ENCODE data around the gene ALLC.
A peak's percentile ranks its signal among the peaks of the same experiment; 100 is the strongest.

Gene ALLC

GRCh38 chr2:3650140-3650920 lies 7.7 kb upstream of the ALLC start:
- H3K4me3 ChIP-seq (ENCODE audit: low read length, poor library complexity, severe bottlenecking): no peak overlapping the region
- TF ChIP-seq EZH2phosphoT487 (IDR thresholded peaks at IDR 0.05; ENCODE audit: borderline replicate concordance) (no peak), CTCF (conservative IDR thresholded peaks at IDR 0.05; ENCODE audit: low read length) (no peak)
- no peaks in the 10 kb centered on the region for H3K9me3 ChIP-seq (ENCODE audit: insufficient read depth, low read depth, low read length)
- H3K27me3 ChIP-seq (ENCODE audit: insufficient read depth, low read length, poor library complexity, severe bottlenecking): no peaks in the 10 kb centered on the region
- no peaks in the 10 kb centered on the region for H3K9me2 ChIP-seq (replicated peaks; ENCODE audit: low read depth, low read length)
- H4K20me1 ChIP-seq (ENCODE audit: insufficient read depth, low read length, poor library complexity, severe bottlenecking): no peaks in the 10 kb centered on the region
- H3K36me3 ChIP-seq (ENCODE audit: insufficient read depth, low read length): no peaks in the 10 kb centered on the region
- peaks cover 7% of the 10 kb centered on the region for H3K4me1 ChIP-seq (ENCODE audit: insufficient read depth, low read length, poor library complexity, severe bottlenecking)
- H2AFZ ChIP-seq (ENCODE audit: low read length): peak overlapping the region; percentile 44; the same call in 1 of the 2 replicates
- no peak overlapping the region for H3K9ac ChIP-seq (ENCODE audit: low read depth, low read length, poor library complexity, severe bottlenecking)
- H3K4me2 ChIP-seq (ENCODE audit: low read depth, low read length, poor library complexity, severe bottlenecking): no peak overlapping the region
- H3K79me2 ChIP-seq (ENCODE audit: insufficient read depth, low read length): no peaks in the 10 kb centered on the region
- no peaks in the 10 kb centered on the region for H3F3A ChIP-seq (ENCODE audit: low read depth)

GRCh38 chr2:3651691-3652648 lies 6.0 kb upstream of the ALLC start:
- Histone ChIP-seq H3K4me1 (ENCODE audit: insufficient read depth, low read length, poor library complexity, severe bottlenecking) (peaks cover 7% of the 10 kb centered on the region), H3K79me2 (ENCODE audit: insufficient read depth, low read length) (no peaks in the 10 kb centered on the region), H3K9ac (ENCODE audit: low read depth, low read length, poor library complexity, severe bottlenecking) (no peak overlapping the region), H3K4me3 (ENCODE audit: low read length, poor library complexity, severe bottlenecking) (peak overlapping the region; percentile 58), H3K27me3 (ENCODE audit: insufficient read depth, low read length, poor library complexity, severe bottlenecking) (no peaks in the 10 kb centered on the region), H2AFZ (ENCODE audit: low read length) (peak overlapping the region; percentile 66), H3K36me3 (ENCODE audit: insufficient read depth, low read length) (no peaks in the 10 kb centered on the region), H3K9me3 (ENCODE audit: insufficient read depth, low read depth, low read length) (no peaks in the 10 kb centered on the region), H3K4me2 (ENCODE audit: low read depth, low read length, poor library complexity, severe bottlenecking) (peak overlapping the region; percentile 63), H4K20me1 (ENCODE audit: insufficient read depth, low read length, poor library complexity, severe bottlenecking) (no peaks in the 10 kb centered on the region), H3F3A (ENCODE audit: low read depth) (no peaks in the 10 kb centered on the region), H3K9me2 (replicated peaks; ENCODE audit: low read depth, low read length) (no peaks in the 10 kb centered on the region)
- TF ChIP-seq CTCF (conservative IDR thresholded peaks at IDR 0.05; ENCODE audit: low read length) (no peak), EZH2phosphoT487 (IDR thresholded peaks at IDR 0.05; ENCODE audit: borderline replicate concordance) (no peak)

- Histone ChIP-seq H3K27me3 (ENCODE audit: insufficient read depth, low read length, poor library complexity, severe bottlenecking) (no peaks in the 10 kb centered on the region), H3K9me3 (ENCODE audit: insufficient read depth, low read depth, low read length) (no peaks in the 10 kb centered on the region), H3K9ac (ENCODE audit: low read depth, low read length, poor library complexity, severe bottlenecking) (no peak overlapping the region), H3K4me3 (ENCODE audit: low read length, poor library complexity, severe bottlenecking) (no peak overlapping the region), H3K9me2 (replicated peaks; ENCODE audit: low read depth, low read length) (no peaks in the 10 kb centered on the region), H3K79me2 (ENCODE audit: insufficient read depth, low read length) (no peaks in the 10 kb centered on the region), H2AFZ (ENCODE audit: low read length) (no peak overlapping the region), H3F3A (ENCODE audit: low read depth) (no peaks in the 10 kb centered on the region), H4K20me1 (ENCODE audit: insufficient read depth, low read length, poor library complexity, severe bottlenecking) (no peaks in the 10 kb centered on the region), H3K36me3 (ENCODE audit: insufficient read depth, low read length) (no peaks in the 10 kb centered on the region), H3K4me1 (ENCODE audit: insufficient read depth, low read length, poor library complexity, severe bottlenecking) (peaks cover 7% of the 10 kb centered on the region), H3K4me2 (ENCODE audit: low read depth, low read length, poor library complexity, severe bottlenecking) (no peak overlapping the region)
- TF ChIP-seq CTCF (conservative IDR thresholded peaks at IDR 0.05; ENCODE audit: low read length) (no peak), EZH2phosphoT487 (IDR thresholded peaks at IDR 0.05; ENCODE audit: borderline replicate concordance) (no peak)
Observed at GRCh38 chr2:3652896-3653625, 4.9 kb upstream of the ALLC start.

Data from Loucy (cell line).